Astrocyte (in vitro differentiated cells and primary cell): ENCODE measurements around the gene NFATC1. TPM values are rescaled to one million over a fixed set of nuclear protein-coding genes. Genes with fewer than 3 reads are reported as not detected.

Experiments
- DNase-seq: peaks from one replicate; pipeline ENCODE4 v3.0.0-alpha.2; 2010; ENCODE audit warnings: low read depth
- FAIRE-seq: peaks from 2 replicates; lab custom pipeline; 2011; peaks lifted over from hg19 to GRCh38; lab: Jason Lieb, UNC
- H2AFZ ChIP-seq: 2 replicates; pipeline ENCODE4 v1.6.0; 2012; ENCODE audit warnings: low read depth, low read length, inconsistent platforms
- H3K27ac ChIP-seq: 2 replicates; pipeline ENCODE4 v1.5.1; 2011; ENCODE audit warnings: low read depth, low read length, inconsistent platforms
- H3K27me3 ChIP-seq: 2 replicates; pipeline ENCODE4 v1.6.0; 2011; ENCODE audit warnings: low read length, inconsistent platforms; ENCODE audit not compliant: insufficient read depth
- H3K36me3 ChIP-seq: 2 replicates; pipeline ENCODE4 v1.5.1; 2011; ENCODE audit warnings: low read length, inconsistent platforms; ENCODE audit not compliant: insufficient read depth
- H3K4me1 ChIP-seq: 2 replicates; pipeline ENCODE4 v1.5.1; 2011; ENCODE audit warnings: low read length, inconsistent platforms; ENCODE audit not compliant: insufficient read depth
- H3K4me2 ChIP-seq: 2 replicates; pipeline ENCODE4 v1.6.0; 2012; ENCODE audit warnings: low read length, inconsistent platforms
- H3K4me3 ChIP-seq: 2 replicates; pipeline ENCODE4 v1.5.1; 2011; ENCODE audit warnings: low read depth, mild to moderate bottlenecking, low read length, inconsistent platforms; ENCODE audit not compliant: insufficient read depth
- H3K79me2 ChIP-seq: 2 replicates; pipeline ENCODE4 v1.6.0; 2012; ENCODE audit warnings: mild to moderate bottlenecking, low read length, inconsistent platforms; ENCODE audit not compliant: insufficient read depth
- H3K9ac ChIP-seq: 2 replicates; pipeline ENCODE4 v1.6.0; 2012; ENCODE audit warnings: mild to moderate bottlenecking, low read length, inconsistent platforms
- H3K9me3 ChIP-seq: 2 replicates; pipeline ENCODE4 v1.5.1; 2012; ENCODE audit warnings: low read depth, mild to moderate bottlenecking, low read length, inconsistent platforms; ENCODE audit not compliant: insufficient read depth
- H4K20me1 ChIP-seq: 2 replicates; pipeline ENCODE4 v1.6.0; 2012; ENCODE audit warnings: low read length, inconsistent platforms; ENCODE audit not compliant: insufficient read depth
- H3K27ac Mint-ChIP-seq: one replicate; pipeline ENCODE4 v1.8.0; 2021; ENCODE audit warnings: mild to moderate bottlenecking, mixed read lengths; ENCODE audit not compliant: unreplicated experiment
- H3K27me3 Mint-ChIP-seq: one replicate; pipeline ENCODE4 v1.8.0; 2021; ENCODE audit warnings: low read depth, mixed read lengths; ENCODE audit not compliant: unreplicated experiment
- H3K36me3 Mint-ChIP-seq: one replicate; pipeline ENCODE4 v1.8.0; 2021; ENCODE audit warnings: low read depth, mixed read lengths; ENCODE audit not compliant: unreplicated experiment
- H3K4me1 Mint-ChIP-seq: one replicate; pipeline ENCODE4 v1.8.0; 2021; ENCODE audit warnings: low read depth, mixed read lengths; ENCODE audit not compliant: unreplicated experiment
- H3K4me3 Mint-ChIP-seq: one replicate; pipeline ENCODE4 v1.8.0; 2021; ENCODE audit warnings: mild to moderate bottlenecking, moderate library complexity, mixed read lengths; ENCODE audit not compliant: unreplicated experiment
- H3K9me3 Mint-ChIP-seq: one replicate; pipeline ENCODE4 v1.8.0; 2021; ENCODE audit warnings: mild to moderate bottlenecking, mixed read lengths; ENCODE audit not compliant: unreplicated experiment
- CTCF ChIP-seq: IDR thresholded peaks from 2 replicates; pipeline ENCODE4 v1.5.1; 2011; ENCODE audit warnings: low read depth, mild to moderate bottlenecking, inconsistent platforms, low read length, moderate library complexity; ENCODE audit not compliant: insufficient read depth
- EZH2 ChIP-seq: IDR thresholded peaks from 2 replicates; pipeline ENCODE4 v1.6.1; 2012; ENCODE audit warnings: mild to moderate bottlenecking, low read length, inconsistent platforms; ENCODE audit not compliant: insufficient read depth
- total RNA-seq: library from RNA; stranded (reverse); gene quantifications from 2 replicates; pipeline ENCODE4 v1.2.1, GENCODE V29; 2021

The NFATC1 gene
- total RNA-seq, 1 donor from 2014 or later = 11.0 TPM

- peaks cover 3% of the 10 kb centered on the region for H3K27me3 ChIP-seq
- no peak for FAIRE-seq
Observed at GRCh38 chr18:79558196-79558932, 162.6 kb downstream of the NFATC1 start.

GRCh38 chr18:79558933-79559416 lies 163.2 kb downstream of the NFATC1 start:
- Histone ChIP-seq H3K9me3 (no peaks in the 10 kb centered on the region), H3K4me1 (no peaks in the 10 kb centered on the region), H4K20me1 (no peaks in the 10 kb centered on the region), H3K9ac (no peak overlapping the region), H3K4me2 (no peak overlapping the region), H3K36me3 (no peaks in the 10 kb centered on the region), H3K27ac (no peak overlapping the region), H3K79me2 (no peaks in the 10 kb centered on the region), H3K4me3 (no peak overlapping the region), H2AFZ (no peak overlapping the region), H3K27me3 (peaks cover 3% of the 10 kb centered on the region)
- DNase-seq = no peak
- H3K9me3 Mint-ChIP-seq = peaks cover 10% of the 10 kb centered on the region
- no peaks in the 10 kb centered on the region for H3K36me3 Mint-ChIP-seq
- H3K27me3 Mint-ChIP-seq = peaks cover 23% of the 10 kb centered on the region
- H3K4me3 Mint-ChIP-seq = no peak overlapping the region
- no peak overlapping the region for H3K27ac Mint-ChIP-seq
- peaks cover 1% of the 10 kb centered on the region for H3K4me1 Mint-ChIP-seq
- no peak for FAIRE-seq
- TF ChIP-seq EZH2 (no peak), CTCF (no peak)

More at GRCh38 chr18:79558196-79558932, 162.6 kb downstream of the NFATC1 start:
- Histone ChIP-seq H3K9me3 (no peaks in the 10 kb centered on the region), H3K79me2 (no peaks in the 10 kb centered on the region), H3K9ac (no peak overlapping the region), H3K36me3 (no peaks in the 10 kb centered on the region), H3K4me2 (no peak overlapping the region), H3K4me1 (no peaks in the 10 kb centered on the region), H3K4me3 (no peak overlapping the region), H3K27ac (no peak overlapping the region), H4K20me1 (no peaks in the 10 kb centered on the region), H2AFZ (no peak overlapping the region)
- H3K4me3 Mint-ChIP-seq = no peak overlapping the region
- no peak for DNase-seq
- peaks cover 10% of the 10 kb centered on the region for H3K9me3 Mint-ChIP-seq
- TF ChIP-seq CTCF = no peak
- no peak for TF ChIP-seq EZH2
- H3K4me1 Mint-ChIP-seq = peaks cover 1% of the 10 kb centered on the region
- H3K27ac Mint-ChIP-seq = no peak overlapping the region
- H3K27me3 Mint-ChIP-seq = peaks cover 26% of the 10 kb centered on the region
- no peaks in the 10 kb centered on the region for H3K36me3 Mint-ChIP-seq

GRCh38 chr18:79559436-79559835 lies 163.7 kb downstream of the NFATC1 start:
- H3K4me1 ChIP-seq = no peaks in the 10 kb centered on the region
- FAIRE-seq (no peak), DNase-seq (no peak)
- H3K4me3 ChIP-seq = no peak overlapping the region
- Mint-ChIP-seq H3K4me1 (peaks cover 1% of the 10 kb centered on the region), H3K27me3 (peaks cover 19% of the 10 kb centered on the region), H3K27ac (no peak overlapping the region), H3K4me3 (no peak overlapping the region), H3K9me3 (peaks cover 10% of the 10 kb centered on the region), H3K36me3 (no peaks in the 10 kb centered on the region)
- no peaks in the 10 kb centered on the region for H4K20me1 ChIP-seq
- H3K79me2 ChIP-seq = no peaks in the 10 kb centered on the region
- H3K9me3 ChIP-seq = no peaks in the 10 kb centered on the region
- no peak overlapping the region for H3K9ac ChIP-seq
- TF ChIP-seq CTCF = no peak
- TF ChIP-seq EZH2 = no peak
- H3K36me3 ChIP-seq = no peaks in the 10 kb centered on the region
- no peak overlapping the region for H3K27ac ChIP-seq
- peaks cover 2% of the 10 kb centered on the region for H3K27me3 ChIP-seq
- H3K4me2 ChIP-seq = no peak overlapping the region
- H2AFZ ChIP-seq = no peak overlapping the region
